Pulmonary artery endothelial cell (primary cell): ENCODE measurements around the gene DHX16. TPM values are rescaled to one million over a fixed set of nuclear protein-coding genes. Genes with fewer than 3 reads are reported as not detected.

Source experiments
- DNase-seq: peaks from one replicate; pipeline ENCODE4 v3.0.0-alpha.2; 2011; ENCODE audit warnings: low read depth, low spot score
- total RNA-seq: library from RNA; depleted of rRNA; stranded (reverse); fragments of >200 nt; gene quantifications from 2 replicates; pipeline ENCODE4 v1.2.3, GENCODE V29; 2014

DHX16 gene
- total RNA-seq, 1 donor from 2014 or later: 46.9 TPM

DNA sequence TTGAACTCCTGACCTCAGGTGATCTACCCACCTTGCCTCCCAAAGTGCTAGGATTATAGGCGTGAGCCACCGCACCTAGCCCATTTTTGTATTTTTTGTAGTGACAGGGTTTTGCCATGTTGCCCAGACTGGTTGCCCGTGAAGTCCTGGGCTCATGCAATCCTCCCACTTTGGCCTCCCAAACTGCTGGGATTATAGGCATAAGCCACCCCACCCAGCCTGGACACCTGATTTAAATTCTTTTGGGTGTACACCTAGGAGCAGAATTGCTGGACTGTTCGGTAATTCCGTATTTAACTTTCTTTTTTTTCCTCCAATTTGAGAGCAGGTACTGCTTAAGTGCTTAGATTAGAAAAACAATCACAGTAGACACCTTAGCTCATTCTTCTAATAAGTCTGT is 23.6 kb upstream of the DHX16 start:
- no peak for DNase-seq

DNA sequence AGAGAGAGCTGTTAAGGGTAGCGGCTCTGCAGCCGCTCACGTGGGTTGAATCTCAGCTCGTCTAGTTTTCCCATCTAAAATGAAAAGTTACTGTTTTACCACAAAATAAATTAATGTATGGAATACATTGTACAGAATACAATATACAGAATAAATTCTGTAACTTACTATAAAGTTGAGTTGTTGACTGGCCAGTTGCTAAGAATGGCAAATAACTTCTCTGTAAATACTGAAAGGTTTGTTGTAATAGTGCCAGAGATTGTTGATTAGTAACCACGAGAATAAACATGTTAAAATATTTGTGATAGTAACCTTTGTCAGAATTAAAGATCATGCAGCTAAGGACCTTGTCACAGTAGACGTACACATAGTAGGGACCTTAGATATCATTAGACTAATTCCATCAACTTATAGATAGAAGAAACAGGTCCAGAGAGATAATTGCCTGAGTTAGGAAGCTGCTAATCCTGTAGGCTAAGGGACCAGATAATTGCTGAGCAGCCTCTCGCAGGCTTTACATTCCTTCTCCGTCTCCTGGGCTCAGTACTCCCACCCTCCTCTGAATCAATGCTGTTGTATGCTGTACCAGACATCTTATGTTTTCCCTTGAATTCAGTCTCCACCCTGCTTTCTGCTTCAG is 18.5 kb upstream of the DHX16 start:
- no peak for DNase-seq

DNA sequence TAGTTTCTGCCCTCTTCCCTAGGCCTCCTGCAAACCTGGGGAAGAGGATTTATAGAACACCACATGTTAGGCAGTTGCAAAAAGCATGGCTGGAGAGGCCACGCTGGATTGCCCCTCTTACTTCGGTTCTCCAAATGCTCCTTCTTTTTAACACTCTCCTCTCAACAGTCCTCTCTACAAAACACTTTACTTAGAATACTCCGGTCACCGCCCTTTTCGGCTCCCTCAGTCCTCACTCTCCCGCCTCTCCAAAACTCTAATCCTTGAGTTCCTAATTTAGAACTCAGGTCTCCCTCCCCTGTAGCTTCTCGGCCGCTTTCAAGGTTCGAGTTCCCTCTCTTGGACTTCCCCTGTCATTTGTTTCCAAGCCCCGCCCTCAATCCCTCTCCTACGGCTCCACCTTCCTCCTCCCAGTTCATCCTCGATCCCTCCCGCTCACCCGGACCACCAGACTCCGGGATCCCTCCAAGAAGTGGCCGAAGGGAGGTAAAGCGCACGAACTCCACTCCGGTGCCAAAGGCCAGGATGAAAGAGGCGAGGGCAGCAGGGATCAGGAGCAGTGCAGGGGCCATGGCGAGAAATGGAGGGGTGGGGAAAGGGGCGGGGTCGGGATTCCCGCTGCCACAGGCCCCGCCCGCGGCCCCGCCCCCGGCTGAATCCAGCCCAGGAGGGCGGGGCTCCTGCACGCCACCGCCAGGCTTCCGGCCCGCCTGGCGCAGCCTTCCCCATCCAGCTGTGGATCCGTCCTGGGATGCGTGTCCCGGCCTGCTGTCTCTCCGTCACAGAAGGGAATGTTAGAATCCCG is 17.8 kb upstream of the DHX16 start, which contains the start of gene NRM:
NRM (minus strand) TSS at position 582 of the 805 bp plus-strand sequence; CDS start at position 572, 10 bp downstream.
- no peak for DNase-seq

DNA sequence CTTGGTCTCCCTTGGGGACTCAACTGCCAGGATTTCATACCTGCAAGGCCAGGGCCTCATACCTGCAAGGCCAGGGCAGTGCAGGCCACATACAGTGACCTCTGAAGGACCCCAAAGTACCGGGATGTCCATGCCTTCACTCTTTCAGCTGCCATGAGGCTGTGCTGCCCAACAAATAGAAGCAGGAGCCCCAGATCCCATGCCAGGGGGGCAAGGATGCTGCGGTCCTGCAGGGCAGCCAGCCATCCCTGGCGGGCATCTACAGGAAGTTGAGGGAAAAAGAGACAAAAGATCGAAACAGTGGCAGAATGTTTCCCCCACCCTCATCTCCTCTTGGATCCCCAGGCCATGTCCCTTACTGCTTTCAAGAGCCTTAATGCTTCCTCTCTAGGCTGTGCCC is 17.2 kb upstream of the DHX16 start:
- DNase-seq: no peak

DNA sequence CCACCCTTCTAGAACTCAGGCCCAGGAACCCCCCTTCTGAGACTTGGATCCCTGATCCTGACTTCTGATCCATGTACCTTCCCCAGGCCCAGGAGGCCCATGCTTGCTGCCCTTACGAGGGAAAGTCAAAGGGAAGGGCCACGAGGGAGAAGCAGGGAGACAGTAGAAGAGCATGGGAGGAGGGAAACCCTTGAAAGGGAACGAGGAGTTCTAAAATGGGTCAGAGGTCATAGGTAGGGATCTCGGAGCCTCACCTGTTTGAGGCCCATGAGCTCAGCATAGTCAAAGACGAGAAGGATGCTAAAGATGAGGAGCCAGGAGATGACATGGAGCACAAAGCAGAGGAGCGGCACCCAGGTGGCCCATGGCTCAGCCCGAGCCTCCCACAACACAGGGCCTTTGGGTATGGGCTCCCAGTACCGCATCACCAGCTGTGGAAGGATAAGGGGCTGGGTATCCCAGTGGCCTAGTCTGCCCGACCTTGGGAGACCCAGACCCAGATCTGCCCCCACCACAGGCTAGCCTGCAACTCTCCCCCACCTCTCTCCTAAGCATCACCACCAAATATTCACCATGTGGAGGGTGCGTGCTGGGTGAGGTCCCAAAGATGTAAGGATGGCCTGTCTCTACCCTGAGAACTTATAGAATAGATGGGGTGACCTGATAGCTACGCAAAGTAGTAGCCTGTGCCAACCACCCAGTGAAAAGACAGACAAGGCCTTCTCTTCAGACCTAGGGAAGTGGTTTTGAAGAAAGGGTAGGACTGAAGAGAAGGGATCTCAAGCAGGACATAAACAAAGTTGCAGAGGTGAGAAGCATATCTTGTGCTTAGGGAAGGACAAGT is 16.4 kb upstream of the DHX16 start:
- DNase-seq: no peak

DNA sequence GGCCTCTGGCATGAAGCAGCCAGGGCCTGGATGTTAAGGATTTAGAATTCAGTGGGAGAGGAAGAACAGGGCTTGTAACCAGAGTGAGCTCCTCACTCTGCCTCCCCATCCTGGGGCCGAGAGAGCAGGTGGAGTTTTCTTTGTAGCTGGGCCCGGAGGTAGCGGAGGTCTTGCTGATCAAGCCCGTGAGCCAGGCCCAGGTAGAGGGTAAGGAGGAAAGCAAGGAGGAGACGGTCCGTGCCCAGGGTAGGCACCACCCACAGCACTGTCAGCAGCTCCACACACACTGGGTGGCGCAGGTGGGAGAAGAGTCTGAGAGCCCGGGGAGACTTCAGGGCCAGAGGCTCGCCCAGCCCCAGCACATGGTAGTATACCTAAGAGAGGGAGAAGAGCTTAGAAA is 15.8 kb upstream of the DHX16 start:
- no peak for DNase-seq

DNA sequence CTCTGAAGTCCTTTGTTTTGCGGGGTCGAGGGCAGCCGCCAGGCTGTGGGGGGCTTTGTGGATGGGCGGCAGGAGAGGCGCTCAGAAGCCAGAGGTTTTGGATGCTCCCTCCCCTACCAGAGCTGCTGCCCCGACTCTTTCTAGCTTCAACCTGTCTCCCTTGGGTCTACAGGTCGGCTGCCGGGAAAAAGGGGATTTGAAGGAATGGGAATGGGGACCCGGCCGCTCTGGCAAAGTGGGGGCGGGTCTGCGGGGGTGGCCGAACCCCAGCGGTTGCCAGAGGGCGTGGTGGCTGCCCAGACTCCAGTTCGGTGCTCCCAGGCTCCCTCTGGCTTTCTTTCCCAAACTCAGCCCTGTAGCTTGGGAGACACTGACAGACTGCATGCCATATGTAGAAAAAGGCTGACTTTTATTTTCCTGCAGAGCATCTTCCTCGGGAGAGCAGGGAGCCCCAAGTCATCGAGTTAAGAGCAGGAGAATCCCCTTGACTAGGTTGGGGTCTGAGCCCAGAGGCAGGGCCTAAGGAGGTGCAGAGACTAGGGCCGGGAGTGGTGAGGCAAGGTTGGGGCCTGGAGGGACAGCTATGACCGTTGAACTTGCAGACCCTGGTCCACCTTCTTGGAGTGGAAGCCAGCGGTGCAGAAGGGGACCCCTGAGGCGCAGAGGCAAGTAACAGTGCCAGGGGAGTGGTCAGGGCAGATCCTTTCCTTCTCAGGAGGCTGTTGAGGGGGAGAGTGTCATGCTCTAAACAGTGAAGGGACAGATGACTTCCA is 15.0 kb upstream of the DHX16 start:
- DNase-seq: no peak

DNA sequence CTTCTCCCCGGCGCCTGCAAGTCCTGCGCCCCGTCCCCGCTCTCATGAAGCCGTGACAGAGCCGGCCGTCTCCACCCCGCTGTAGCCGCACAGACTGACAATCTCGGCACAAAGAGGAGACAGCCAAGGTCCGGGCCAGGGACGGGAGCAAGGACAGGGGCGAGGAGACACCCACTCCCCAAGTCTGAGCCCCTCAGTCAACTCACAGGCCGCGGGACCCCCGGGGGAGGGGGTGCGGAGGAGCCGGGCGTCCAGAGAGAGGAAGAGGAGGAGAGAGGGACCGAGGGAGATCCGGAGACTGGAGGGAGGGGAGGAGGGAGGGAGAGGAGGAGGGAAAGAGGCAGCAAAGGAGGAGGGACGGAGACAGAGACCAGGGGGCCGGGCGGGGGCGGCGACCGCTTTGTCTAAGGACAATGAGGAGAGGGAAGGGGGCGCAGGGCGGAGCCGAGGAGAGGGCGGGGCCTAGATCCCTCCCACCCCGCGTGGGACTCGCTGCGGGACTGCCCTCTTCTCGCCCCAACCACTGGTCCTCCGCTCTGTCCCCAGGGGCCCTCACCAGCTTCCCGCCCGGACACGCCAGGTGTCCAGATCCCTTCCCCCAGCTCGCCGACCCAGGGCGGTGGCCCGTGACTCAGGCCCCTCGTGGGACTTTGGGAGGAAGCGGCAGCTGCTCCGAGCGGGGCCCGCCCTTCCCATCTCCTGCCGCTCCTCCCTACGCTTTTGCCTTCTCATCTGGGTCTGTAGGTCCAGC is 14.3 kb upstream of the DHX16 start:
- peak; percentile 83 for DNase-seq

DNA sequence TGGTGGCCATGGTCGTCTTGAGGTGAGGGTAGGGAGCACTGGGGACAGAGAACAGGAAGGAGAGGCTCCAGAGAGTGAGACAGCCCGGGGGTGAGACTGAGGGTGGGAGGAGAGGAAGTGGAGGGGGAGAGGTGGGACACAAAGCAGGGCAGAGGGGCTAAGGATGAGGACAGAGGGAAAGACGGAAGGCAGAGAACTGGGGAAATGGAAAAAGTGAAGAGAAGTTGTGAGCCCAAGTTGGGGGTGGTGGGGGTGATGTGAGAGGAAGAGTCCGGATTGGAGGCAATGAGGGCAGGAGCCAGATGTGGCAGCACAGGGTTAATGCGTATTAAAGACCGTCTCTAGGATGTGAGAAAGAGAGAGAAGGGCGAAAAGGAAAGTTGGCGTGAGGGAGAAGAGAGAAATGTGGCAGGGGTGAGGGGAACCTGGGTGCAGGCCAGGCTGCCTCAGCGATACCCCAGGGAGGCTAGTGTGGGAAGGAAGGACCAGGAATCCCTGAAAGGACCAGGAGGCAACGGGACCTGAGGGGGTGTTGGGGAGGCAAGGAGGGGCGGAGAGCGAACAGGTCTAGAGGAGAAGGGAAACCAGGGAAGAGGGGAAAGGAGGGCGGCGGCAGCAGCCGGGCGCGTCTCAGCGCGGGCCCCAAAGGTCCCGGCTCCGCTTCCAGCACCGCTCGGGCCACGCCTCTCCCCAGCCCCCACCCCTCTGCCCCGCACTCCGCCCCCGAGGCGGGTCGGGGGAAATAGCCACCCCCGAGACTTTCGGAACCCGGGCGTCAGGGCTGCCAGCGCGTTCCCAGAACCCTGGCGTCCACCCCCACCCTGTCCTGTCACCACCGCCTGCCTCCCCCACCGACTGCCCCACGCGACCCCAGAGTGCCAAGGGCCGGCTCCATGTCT is 13.5 kb upstream of the DHX16 start, which contains the start of gene PPP1R18:
PPP1R18 (minus strand) TSS at position 637 of the 899 bp plus-strand sequence; CDS start at position 10, 627 bp downstream.
- DNase-seq: no peak

DNA sequence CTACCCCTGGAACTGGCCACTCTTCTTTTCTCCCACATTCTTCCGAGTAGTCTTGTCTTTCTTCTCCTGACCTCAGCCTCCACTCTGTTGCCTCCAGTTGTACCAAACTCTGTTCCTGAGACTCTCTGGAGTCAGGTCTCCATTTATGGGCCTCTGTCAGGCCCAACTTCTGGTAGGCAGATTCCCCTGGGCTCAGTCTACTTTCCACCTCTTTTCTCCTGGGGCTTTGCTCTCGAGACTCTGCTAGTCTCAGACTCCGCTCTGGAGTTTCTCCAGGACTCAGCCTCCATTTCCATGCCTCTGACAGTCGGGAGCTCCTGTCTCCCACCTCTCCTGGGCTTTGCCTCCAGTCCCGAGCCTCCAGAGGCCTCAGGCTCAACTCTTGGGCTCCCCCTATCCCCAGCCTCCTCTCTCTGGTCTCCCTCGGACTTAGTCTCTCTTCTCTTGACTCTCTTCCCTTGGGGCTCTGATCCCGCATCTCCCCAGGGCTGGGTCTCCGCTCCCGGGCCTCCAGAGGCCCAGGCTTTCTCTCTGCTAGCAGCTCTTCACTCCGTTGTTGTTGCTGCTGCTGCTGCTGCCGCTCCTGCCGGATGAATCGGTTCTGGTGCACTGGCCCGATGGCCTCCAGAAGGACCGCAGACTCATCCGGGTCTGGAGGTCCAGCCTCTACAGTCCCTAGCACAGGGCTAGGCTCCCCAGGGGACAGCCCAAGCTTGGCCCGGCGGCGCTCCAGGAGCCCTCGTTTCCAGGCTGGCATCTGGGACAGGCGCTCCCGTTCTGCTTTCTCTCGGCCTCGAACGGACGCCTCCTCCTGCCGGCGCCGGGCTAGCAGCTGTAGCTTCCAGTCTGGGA is 12.6 kb upstream of the DHX16 start:
- no peak for DNase-seq

DNA sequence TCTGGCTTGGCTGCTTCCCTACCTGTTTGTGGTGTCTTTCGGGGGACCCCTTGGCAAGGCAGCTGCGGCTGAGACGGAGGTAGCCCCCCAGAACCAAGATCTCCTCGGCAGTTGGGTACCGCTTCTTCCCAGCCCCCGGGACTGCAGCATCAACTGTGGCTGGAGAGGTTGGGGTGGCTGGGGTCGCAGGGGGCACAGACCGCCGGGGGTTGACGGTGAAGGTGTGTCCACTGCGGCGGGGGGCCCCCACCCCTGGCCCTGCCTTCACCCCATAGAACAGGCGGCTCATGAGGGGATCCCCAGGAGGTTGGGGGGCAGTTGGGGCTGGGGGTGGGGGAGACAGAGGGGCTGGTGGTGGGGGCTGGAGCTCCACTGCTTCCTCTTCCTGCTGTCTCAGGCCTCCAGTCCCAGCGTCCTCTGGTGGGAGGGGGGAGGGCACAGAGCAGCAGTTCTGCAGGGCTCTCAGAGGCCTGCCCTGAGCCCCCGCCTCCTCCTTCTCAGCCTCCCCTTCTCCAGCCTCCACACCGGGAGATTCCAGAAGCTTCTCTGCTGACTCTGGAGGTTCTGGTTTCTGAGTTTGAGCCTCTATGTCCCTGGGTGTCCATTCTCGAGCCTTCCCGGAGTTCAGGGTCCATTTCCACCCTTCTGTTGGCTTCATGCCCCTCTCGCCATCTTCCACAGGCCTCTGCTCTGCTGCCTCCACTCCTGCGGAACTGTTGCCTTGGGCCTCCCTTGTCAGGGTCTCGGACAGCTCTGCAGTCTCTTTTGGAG is 11.8 kb upstream of the DHX16 start:
- no peak for DNase-seq

DNA sequence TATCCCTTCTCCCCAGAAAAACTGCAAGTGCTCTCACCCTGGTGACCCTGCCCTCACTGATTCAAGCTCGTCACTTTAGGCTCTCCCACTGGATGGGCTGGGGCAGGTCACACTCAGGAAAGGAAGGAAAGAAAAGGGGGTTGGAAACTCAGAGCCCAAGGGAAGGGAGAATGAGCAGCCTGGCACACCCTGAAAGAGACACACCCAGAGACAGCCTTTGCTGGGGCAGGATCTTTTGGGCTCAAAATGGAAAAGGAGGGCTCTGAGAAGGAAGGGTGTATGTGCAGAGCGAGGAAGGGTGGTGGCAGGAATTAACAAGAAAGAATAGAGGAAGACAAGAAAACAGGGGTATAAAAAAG is 11.2 kb upstream of the DHX16 start:
- no peak for DNase-seq

DNA sequence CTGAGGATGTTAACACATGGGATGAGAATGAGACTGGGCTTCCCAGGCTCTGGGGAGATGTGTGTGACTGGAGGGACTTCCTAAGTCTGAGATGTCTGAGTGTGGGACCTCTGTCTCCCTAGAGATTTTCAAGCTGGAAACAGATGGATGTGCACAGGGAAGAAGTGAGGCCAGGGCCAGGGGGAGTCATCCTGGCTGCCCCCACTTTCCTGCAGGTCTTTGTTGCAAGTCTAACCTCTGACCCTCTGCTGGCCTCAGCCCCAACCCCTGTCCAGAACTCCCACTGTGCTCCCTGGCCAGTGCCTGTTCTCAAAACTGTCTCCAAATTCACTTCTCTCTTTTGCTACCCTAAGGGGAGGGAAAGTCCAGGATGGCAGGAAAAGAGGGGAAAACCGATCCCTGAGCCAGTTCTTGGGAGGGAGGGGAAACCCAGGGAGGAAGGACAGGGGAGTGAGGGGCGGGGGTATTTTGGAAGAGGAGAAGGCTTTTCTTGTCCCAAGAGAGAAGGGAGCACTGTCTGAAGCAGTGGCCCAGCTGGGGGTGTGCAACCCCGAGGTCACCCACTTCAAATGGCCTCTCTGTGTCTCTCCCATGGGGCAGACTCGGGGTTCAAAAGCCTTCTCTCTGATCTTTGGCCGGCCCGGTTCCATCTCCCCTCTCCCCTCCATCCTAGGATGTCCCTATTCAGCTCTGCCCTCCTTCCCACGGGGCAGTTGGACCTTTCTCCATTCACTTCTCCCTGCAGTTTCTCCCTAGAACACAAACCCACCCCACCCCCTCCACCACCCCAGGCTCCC is 10.6 kb upstream of the DHX16 start:
- DNase-seq: no peak

DNA sequence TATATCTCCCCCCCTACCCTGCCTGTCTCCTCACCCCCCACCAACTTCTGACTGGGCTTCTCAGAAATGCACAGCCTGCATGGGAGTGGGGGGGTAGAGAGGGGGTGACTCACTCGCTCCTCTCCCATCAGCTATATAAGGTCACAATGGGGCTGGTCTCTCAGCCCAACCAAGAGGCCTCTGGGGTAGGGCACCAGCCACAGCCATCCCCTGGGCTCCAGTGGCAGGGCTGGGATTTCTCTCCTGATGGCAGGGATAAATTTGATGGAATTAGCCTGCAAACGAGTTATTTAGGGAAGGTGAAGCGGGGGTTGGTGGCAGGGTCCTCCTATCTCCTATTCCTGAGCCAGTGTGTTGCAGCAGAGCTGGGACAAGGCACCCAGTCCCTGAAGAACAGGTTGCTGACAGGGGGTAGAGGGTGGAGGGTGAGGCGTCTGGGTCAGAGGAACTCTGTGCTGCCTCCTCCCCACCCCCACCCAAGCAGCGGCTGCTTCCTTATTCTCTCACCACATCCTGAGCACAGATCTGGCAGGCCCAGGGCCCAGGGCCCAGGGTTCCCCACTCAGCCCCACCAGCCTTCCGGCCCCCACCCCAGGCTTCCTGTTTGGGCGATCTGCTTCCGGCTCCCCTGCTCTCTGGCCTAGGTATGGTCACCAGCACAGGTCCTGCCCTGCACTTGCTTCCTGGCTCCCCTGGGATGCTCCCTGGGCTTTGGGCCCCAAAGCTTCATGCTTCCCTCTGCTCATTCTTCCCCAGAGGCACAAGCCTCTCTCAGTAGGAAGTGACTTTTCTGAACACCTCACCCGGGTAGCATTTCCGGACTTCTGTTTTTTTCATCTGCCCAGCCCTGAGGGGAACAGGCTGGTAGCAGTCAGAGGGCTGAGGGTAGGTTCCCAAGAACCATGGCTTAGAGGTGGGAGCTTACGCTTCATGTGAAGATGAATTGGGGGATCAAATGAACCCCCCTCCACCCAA is 9.6 kb upstream of the DHX16 start:
- peak; percentile 83 for DNase-seq

DNA sequence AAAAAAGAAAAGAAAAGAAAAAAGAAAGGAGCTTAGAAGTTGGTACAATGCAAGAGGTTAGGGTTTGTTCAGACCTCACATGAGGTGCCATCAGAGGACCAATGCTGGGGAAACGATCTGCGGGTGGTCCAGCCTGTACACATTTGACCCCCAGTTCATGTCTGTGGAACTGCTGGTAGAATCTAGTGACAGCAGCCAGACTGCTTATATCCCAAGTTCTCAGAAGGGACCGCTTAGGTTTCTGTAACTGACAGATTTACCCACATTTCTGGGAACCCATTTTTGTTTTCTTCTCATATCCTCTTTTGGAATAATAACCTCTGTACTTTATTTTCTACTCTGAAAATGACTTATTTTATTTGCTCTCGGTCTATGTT is 8.9 kb upstream of the DHX16 start:
- no peak for DNase-seq
